CD1c-positive myeloid dendritic cell (primary cell): ENCODE data around the gene CEP152.
"Not testable (repeated sequence)": the region's sequence is repeated elsewhere in the genome, so short reads cannot be mapped to it uniquely, and the experiment has no call there.

Source experiments
- DNase-seq: peaks from one replicate; pipeline ENCODE4 v3.0.0-alpha.2; 2016; ENCODE audit errors: extremely low spot score

CEP152 gene

DNA sequence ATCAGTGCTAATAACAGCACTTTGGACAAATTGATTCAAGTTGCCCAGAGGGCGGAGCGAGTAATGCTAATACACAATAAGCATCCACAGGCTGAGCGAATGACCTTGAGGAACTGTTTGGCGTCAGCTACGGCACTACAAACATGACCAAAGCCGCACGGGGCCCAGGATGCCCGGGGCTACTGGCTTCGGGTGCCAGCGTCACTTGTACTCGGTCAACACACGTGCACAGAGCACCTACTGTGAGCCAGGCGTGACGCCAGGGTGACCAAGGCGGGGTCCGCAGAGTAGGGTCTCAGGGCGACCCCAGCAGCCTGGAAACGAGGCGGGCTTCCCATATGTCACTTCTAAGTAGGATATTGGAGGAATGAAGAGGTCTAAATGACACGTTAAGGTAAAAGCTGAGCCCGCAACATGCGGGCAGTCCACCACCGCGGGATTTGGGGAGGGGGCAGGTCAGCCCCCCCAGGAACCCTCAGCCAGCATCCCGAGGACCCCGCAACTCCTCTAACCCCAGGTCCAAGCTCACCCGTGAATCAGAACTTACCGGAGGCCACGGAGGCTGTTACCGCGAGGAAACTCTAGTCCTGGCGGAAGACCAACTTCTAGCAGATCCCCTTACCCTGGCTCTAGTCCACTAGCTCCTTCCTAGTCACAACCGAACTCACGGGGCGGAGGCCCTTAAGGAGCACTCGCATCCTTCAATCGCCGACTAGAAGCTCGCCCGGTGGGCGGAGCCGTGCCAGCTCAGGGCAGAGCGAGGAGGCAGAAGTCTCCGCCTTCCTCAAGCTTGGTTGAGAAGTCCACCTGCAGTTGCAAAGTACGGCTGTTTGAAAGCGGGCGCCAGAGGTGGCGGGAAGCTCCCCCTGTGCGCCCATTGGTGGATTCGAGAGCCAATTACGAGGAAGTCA is at the start of gene CEP152:
TSS of gene CEP152 (minus strand) at position 656 of the 911 bp plus-strand sequence. CDS start 5,420 bp downstream, outside the sequence.
- DNase-seq = peak; percentile 99

DNA sequence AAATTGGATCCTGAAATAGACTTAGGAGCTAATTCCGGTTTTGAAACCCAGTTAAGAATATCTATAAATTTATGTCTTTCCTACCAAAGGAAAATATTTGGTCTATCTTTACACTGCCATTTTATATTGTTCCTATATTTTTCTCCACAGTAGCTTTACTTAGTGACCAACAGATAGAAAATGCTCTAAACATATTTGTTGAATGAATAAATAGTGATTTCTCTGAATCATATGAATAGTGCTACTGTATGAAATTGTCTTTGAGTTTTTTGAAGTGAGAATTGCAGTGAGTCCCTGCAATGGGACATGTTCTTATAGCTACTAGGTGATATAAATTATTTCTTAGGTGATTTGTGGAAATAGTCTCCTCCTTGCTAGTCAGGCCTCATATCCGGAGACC is 48.6 kb upstream of the CEP152 start:
- DNase-seq = no peak

DNA sequence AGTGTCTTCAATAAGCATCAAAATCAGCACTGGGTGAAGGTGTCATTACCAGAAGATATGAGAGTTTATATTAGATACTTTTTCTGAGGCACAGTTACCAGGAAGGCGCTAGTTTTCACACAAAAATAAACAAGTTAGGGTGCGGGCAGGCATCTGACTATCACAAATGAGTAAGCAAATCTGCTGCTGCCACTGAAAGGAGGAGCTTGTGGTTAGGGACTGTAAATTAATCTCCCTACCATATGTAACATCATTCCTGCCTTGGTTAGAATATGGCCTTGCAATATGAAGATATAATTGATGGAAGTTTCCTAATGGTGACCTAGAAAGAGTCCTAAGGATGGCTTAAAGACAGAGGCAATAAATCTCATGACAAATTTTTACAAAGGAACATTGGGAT is 47.5 kb upstream of the CEP152 start:
- no peak for DNase-seq

GRCh38 chr15:48856942-48857341 is 46.1 kb upstream of the CEP152 start:
- no peak for DNase-seq

DNA sequence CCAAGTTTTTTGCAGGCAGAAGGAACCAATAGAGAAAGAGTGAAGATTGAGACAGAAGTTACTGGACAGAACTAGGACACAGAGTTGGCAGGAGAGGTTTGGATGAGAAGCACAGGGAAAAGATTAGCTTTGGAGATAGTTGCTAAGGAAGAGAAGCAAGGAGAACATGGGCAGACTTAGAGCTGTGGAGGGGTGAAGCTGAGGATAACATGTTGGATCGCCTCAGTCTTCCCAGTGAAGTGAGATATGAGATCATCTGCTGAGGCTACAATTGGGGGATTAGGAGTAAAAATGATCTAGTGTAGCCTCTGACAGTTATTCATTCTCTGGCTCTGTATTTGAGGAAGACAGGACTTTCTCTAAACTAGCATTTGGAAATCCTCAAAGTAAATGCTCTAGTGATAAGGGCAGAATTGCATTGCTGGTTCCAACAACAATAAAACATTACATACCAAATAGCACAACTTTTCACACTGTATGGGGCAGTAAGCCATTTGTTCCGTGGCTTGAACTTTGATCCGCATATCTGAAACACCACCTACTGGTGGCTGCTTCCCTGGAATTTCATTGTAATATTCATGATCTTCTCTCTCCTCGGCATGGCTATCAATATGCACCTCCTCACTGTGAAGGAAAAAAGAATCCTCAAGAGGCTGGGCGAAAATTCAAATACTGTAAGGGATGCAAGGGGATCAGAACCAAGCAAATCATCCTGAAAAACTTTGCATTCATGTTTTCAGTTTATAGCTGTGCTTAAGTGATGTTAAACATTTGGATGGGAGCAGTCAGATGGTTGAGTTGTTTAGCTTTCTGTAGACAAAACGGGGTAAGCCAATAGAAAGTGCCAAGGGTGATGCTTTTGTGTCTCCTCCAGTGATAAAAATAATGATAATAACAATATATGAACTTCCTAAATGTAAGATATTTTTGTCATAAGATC is 44.9 kb upstream of the CEP152 start:
- no peak for DNase-seq

GRCh38 chr15:48854434-48854833 is 43.6 kb upstream of the CEP152 start:
- DNase-seq = not testable (repeated sequence)

- DNase-seq = no peak
Observed at GRCh38 chr15:48851956-48852355, 41.1 kb upstream of the CEP152 start.

GRCh38 chr15:48850648-48851047 is 39.8 kb upstream of the CEP152 start:
- no peak for DNase-seq

- DNase-seq = no peak
Observed at GRCh38 chr15:48845123-48845522, 34.3 kb upstream of the CEP152 start.

GRCh38 chr15:48842501-48842900 is 31.6 kb upstream of the CEP152 start:
- no peak for DNase-seq

DNA sequence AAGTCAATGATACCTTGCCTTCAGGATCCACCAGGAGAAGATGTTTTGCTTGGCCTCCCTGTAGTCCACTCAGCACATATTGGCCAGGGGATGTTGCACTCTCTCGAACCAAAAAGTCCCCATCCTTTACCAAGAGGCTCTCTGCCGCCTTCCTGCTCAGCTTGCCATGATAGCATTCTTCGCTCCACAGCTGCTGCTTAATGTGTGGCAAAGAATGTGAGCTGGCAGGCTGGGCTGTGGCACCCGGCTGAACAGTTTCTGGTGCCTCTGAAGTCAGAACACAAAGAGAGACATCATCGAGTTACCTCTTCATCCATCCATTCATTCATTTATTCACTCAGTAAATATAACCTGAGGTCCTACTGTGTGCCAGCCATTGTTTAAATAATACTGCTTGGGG is 23.9 kb upstream of the CEP152 start:
- no peak for DNase-seq

DNA sequence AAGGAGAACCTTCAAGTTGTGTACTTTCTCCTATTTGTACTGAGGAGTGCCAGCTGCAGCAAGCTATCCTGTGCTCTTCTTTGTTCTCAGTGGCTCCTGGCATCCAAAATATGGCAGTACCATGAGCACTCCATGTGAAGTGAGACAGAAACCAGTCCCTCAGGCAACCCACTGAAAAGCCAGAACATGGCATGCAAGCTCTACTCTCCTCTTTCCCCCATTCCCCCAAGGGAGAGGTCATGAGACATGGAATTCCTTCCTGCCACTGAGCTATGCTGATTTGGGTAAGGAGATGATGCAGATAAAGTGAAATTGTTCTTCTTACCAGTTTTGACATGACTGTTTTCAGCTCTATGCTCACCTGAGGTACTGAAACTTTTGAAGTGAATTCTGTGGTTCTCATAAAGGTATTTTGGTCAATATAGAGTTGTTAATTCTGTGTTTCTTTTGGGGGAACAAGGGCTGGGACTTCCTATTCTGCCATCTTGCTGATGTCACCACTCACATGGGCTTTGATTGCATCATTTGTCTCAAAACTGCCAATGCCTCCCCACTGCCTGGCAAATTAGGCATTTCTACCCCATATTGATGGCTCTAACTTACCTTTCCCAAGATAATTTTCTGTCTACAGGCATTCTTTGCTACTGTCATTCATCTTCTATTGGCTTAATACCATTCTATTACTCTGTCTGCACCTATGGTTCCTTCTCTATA is 22.8 kb upstream of the CEP152 start:
- no peak for DNase-seq

GRCh38 chr15:48832648-48833047 is 21.8 kb upstream of the CEP152 start:
- DNase-seq = no peak

DNA sequence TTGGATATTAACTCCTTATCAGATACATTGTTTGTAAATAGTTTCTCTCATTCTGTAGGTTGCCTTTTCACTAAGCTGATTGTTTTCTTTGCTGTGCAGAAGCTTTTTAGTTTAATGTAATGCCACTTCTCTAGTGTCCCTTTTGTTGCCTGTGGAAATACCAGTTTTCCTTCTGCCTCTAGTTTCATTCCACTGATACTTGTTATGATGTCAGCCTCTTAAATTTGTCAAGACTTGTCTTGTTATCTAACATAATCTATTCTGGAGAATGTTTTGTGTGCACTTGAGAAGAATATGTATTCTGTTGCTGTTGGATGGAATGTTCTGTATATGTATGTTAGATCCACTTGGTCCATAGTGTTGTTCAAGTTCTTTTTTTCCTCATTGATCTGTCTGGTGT is 18.0 kb upstream of the CEP152 start:
- no peak for DNase-seq

DNA sequence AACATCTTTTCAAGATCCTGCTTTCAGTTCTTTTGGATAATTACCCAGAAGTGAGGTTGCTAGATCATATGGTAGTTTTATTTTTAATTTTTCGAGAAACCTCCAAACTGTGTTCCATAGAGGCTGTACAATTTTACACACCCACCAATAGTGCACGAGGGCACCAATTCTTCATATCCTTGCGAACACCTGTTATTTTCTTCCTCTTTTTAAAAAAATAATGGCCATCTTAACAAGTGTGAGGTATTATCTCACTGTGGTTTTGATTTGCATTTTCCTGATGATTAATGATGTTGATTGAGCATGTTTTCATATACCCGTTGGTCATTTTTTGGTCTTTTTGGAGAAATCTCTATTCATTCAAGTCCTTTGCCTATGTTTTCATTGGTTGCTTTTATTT is 17.6 kb upstream of the CEP152 start:
- no peak for DNase-seq

DNA sequence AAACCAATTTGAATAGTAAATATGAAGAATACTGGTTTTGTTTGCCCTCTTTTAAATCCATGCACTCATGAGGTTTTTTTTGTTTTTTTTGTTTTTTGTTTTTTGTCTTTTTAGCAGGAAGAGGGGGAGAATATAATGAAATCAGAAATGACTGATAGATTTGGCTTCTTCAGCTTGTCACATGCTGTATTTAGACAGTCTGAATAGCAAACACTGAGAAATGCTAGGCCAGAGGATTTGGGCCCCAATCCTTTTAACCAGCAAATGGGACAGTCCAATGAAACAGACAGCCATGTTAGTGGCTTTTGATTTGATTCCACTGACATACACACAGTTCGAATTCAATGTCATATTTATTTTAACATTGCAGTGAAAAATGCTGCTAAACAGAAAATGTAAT is 14.2 kb upstream of the CEP152 start:
- no peak for DNase-seq

- DNase-seq = no peak
Observed at GRCh38 chr15:48823706-48824105, 12.8 kb upstream of the CEP152 start.

GRCh38 chr15:48823237-48823636 is 12.4 kb upstream of the CEP152 start:
- DNase-seq = no peak

GRCh38 chr15:48814286-48814685 is 3.4 kb upstream of the CEP152 start:
- DNase-seq = no peak

GRCh38 chr15:48811325-48811958 is 573 bp upstream of the CEP152 start:
- DNase-seq = no peak

DNA sequence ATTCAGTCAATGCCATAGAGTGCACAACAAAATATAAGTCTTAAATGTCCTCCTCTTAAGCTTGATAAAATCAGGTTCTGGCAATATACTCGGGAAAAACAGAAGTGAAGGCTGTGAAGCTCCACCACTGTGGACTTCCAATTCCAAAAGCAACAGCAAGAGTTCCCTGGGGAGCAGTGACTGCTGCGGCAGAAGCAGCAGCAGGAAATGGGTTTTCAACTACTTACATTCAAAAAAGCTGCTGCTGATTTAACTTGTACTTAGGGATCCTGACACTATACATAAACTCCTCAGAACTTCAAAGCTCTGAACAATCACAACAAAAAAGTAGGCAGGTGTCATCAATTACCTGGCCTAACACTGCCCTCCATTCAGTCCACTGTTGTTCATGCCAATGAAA is 4.7 kb downstream of the CEP152 start:
- no peak for DNase-seq
